Loucy (cell line): Measurements from ENCODE around the gene FHDC1.

ENCODE experiments used
- H2AFZ ChIP-seq: fragments of 200-600 bp; sonication (generic); 2 replicates; pipeline ENCODE4 v1.6.0; 2016; ENCODE audit warnings: antibody characterized with exemption, mild to moderate bottlenecking, low read length, moderate library complexity
- H3F3A ChIP-seq: fragments of 200-600 bp; 2 replicates; pipeline ENCODE4 v1.6.0; 2016; ENCODE audit warnings: antibody characterized with exemption, low read depth, mild to moderate bottlenecking
- H3K27me3 ChIP-seq: fragments of 200-600 bp; sonication (generic); 2 replicates; pipeline ENCODE4 v1.6.1; 2014; ENCODE audit warnings: low read length, mild to moderate bottlenecking; ENCODE audit not compliant: insufficient read depth, poor library complexity, severe bottlenecking
- H3K36me3 ChIP-seq: fragments of 200-600 bp; sonication (generic); 2 replicates; pipeline ENCODE4 v1.6.1; 2016; ENCODE audit warnings: low read length; ENCODE audit not compliant: insufficient read depth
- H3K4me1 ChIP-seq: fragments of 200-600 bp; sonication (generic); 2 replicates; pipeline ENCODE4 v1.5.1; 2014; ENCODE audit warnings: low read length, mild to moderate bottlenecking; ENCODE audit not compliant: insufficient read depth, poor library complexity, severe bottlenecking
- H3K4me2 ChIP-seq: fragments of 200-600 bp; sonication (generic); 2 replicates; pipeline ENCODE4 v1.6.0; 2014; ENCODE audit warnings: antibody characterized with exemption, low read length, low read depth, mild to moderate bottlenecking; ENCODE audit not compliant: poor library complexity, severe bottlenecking
- H3K4me3 ChIP-seq: fragments of 200-600 bp; sonication (generic); 2 replicates; pipeline ENCODE4 v1.5.1; 2014; ENCODE audit warnings: low read length, mild to moderate bottlenecking, mixed read lengths; ENCODE audit not compliant: poor library complexity, severe bottlenecking
- H3K79me2 ChIP-seq: fragments of 200-600 bp; sonication (generic); 2 replicates; pipeline ENCODE4 v1.6.1; 2014; ENCODE audit warnings: low read length; ENCODE audit not compliant: insufficient read depth
- H3K9ac ChIP-seq: fragments of 200-600 bp; sonication (generic); 2 replicates; pipeline ENCODE4 v1.6.0; 2014; ENCODE audit warnings: mild to moderate bottlenecking, low read depth, low read length, moderate library complexity; ENCODE audit not compliant: poor library complexity, severe bottlenecking
- H3K9me2 ChIP-seq: fragments of 200-600 bp; sonication (generic); replicated peaks from 2 replicates; pipeline ENCODE4 v1.6.1; 2016; ENCODE audit warnings: low read depth, low read length, mixed read lengths
- H3K9me3 ChIP-seq: fragments of 200-600 bp; sonication (generic); 2 replicates; pipeline ENCODE4 v1.6.1; 2014; ENCODE audit warnings: mild to moderate bottlenecking, antibody characterized with exemption, low read length, low read depth; ENCODE audit not compliant: insufficient read depth
- H4K20me1 ChIP-seq: fragments of 200-600 bp; sonication (generic); 2 replicates; pipeline ENCODE4 v1.6.0; 2014; ENCODE audit warnings: antibody characterized with exemption, low read length, mild to moderate bottlenecking; ENCODE audit not compliant: insufficient read depth, poor library complexity, severe bottlenecking
- CTCF ChIP-seq: fragments of 200-600 bp; sonication (generic); conservative IDR thresholded peaks from 2 replicates; pipeline ENCODE4 v1.5.1; 2014; ENCODE audit warnings: mild to moderate bottlenecking, antibody characterized with exemption, low read length
- EZH2phosphoT487 ChIP-seq: fragments of 200-600 bp; IDR thresholded peaks from 2 replicates; pipeline ENCODE4 v1.6.1; 2018; ENCODE audit warnings: antibody characterized with exemption, mild to moderate bottlenecking, moderate library complexity, borderline replicate concordance

Gene FHDC1

GRCh38 chr4:152935143-152935542, 980 bp upstream of the FHDC1 start:
- Histone ChIP-seq H4K20me1 (no peaks in the 10 kb centered on the region), H3K9ac (no peak overlapping the region), H3K4me1 (peaks cover 9% of the 10 kb centered on the region), H2AFZ (no peak overlapping the region), H3K9me3 (no peaks in the 10 kb centered on the region), H3K79me2 (no peaks in the 10 kb centered on the region), H3K4me2 (no peak overlapping the region), H3F3A (no peaks in the 10 kb centered on the region), H3K27me3 (no peaks in the 10 kb centered on the region), H3K36me3 (no peaks in the 10 kb centered on the region), H3K9me2 (no peaks in the 10 kb centered on the region), H3K4me3 (no peak overlapping the region)
- TF ChIP-seq EZH2phosphoT487 (no peak), CTCF (no peak)

DNA sequence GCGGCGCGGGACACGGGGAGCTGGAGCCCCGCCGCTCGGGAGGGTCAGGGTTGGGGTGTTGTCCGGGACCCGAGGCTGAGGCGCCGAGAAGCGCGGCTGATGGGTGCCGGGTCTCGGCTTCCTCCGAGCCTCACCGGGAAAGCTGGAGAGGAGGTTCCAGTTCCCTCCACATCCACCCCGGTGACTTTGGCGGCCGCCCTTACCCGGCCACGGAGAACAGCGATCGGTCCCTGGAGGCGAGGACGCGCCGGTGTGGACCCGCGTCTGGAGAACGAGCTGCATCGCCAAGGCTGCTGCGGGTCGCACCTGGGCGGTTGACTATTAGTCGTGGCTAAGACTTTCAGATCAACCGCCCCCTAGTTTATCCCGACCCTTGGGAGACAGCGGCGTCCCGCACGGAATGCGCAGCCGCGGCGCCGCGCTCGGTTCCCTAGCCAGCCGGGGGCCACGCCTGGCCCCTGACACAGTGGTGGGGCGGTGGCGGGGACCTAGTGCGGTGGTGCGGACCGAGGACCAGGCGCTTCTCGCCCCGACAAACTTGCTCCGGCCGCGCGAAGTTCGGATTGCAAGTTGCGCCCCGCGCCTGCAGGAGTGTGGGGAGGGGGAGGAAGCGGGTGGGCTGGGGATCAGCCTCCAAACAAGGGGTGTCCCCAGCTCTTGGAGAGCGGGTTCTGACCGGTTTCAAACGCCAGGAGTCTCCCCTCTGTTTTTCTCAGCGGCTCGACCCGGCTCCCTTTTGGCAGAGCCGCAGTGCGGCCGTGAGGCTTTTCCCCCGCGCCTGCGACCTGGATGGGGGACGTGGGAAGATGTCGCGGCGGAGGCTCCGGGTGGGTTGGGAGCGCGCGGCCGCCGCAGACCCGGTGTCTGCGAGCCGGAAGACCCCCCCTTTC, 568 bp downstream of the FHDC1 start:
- H3K4me2 ChIP-seq = peak overlapping the region; percentile 49
- no peaks in the 10 kb centered on the region for H3F3A ChIP-seq
- no peaks in the 10 kb centered on the region for H3K27me3 ChIP-seq
- peak overlapping the region; percentile 30 for H3K4me3 ChIP-seq
- no peak overlapping the region for H2AFZ ChIP-seq
- H3K9me2 ChIP-seq = no peaks in the 10 kb centered on the region
- no peaks in the 10 kb centered on the region for H4K20me1 ChIP-seq
- H3K79me2 ChIP-seq = no peaks in the 10 kb centered on the region
- no peaks in the 10 kb centered on the region for H3K9me3 ChIP-seq
- no peaks in the 10 kb centered on the region for H3K4me1 ChIP-seq
- no peak overlapping the region for H3K9ac ChIP-seq
- TF ChIP-seq CTCF (no peak), EZH2phosphoT487 (no peak)
- no peaks in the 10 kb centered on the region for H3K36me3 ChIP-seq

GRCh38 chr4:152937336-152938236, 1.5 kb downstream of the FHDC1 start:
- Histone ChIP-seq H2AFZ (no peak overlapping the region), H3F3A (no peaks in the 10 kb centered on the region), H4K20me1 (no peaks in the 10 kb centered on the region), H3K9me2 (no peaks in the 10 kb centered on the region), H3K9me3 (no peaks in the 10 kb centered on the region), H3K4me1 (no peaks in the 10 kb centered on the region), H3K79me2 (no peaks in the 10 kb centered on the region), H3K4me2 (peak overlapping the region; percentile 49), H3K4me3 (peak overlapping the region; percentile 43), H3K27me3 (no peaks in the 10 kb centered on the region), H3K9ac (no peak overlapping the region), H3K36me3 (no peaks in the 10 kb centered on the region)
- no peak for TF ChIP-seq CTCF
- TF ChIP-seq EZH2phosphoT487 = no peak
